ENCODE measurements around the gene DNMT3L. TPM values are rescaled to one million over a fixed set of nuclear protein-coding genes. Genes with fewer than 3 reads are reported as not detected.
"Not testable (repeated sequence)": the region's sequence is repeated elsewhere in the genome, so short reads cannot be mapped to it uniquely, and the experiment has no call there.

Gene DNMT3L
- total and polyA plus RNA-seq, 2 donors (not counting 1 experiment from before 2014, with no cell fraction given): not detected

DNA sequence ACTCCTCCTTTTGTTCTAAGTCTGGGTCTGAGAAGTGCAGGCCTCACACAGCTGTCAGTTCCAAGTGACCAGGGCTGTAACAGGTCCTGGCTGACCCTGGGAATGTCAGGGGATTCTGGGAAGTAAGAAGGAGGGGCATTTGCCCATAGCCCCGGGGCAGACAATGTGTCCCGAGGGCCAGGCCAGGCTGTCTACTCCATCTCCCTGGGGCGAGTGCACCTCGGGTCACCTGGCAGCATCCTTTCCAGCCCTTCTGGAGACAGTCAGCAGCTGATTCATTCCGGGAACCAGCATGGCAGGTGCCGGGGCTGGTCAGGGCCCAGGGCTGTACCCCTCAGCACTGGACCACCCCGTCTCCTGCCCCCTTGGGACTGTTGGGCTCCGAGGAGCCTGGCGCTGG lies 34.1 kb downstream of the DNMT3L start:
- H3K9me3 ChIP-seq (ENCODE audit: control extremely low read depth in 1 of 3, control insufficient read depth in 2 of 3, insufficient read depth in 1 of 3, low read length in 2 of 3); H3K27me3 Mint-ChIP-seq; H3K4me3 ChIP-seq (ENCODE audit: control extremely low read depth in 1 of 5, extremely low read depth in 1 of 5, insufficient read depth in 1 of 5, low read depth in 2 of 5, low read length in 4 of 5); H3K4me1 Mint-ChIP-seq; H2AFZ ChIP-seq (ENCODE audit: insufficient read depth, low read depth, low read length, poor library complexity, severe bottlenecking); H3K9me3 Mint-ChIP-seq (ENCODE audit: insufficient read depth); POLR2A ChIA-PET; H3K4me1 ChIP-seq (ENCODE audit: control insufficient read depth in 2 of 2, insufficient read depth in 2 of 2, low read length in 2 of 2); DNase-seq; H3K4me3 Mint-ChIP-seq; H3K27ac Mint-ChIP-seq; H3K27ac ChIP-seq (ENCODE audit: low read length in 2 of 2); H3K27me3 ChIP-seq (replicated peaks in 1 of 4; ENCODE audit: control extremely low read depth in 1 of 4, control insufficient read depth in 3 of 4, insufficient read depth in 4 of 4, low read length in 3 of 4); H3K4me2 ChIP-seq (replicated peaks; ENCODE audit: low read depth, low read length, poor library complexity, severe bottlenecking); H3K79me2 ChIP-seq (ENCODE audit: control insufficient read depth, insufficient read depth, low read length); H4K20me1 ChIP-seq (ENCODE audit: control insufficient read depth, insufficient read depth, low read length, poor library complexity, severe bottlenecking); CTCF ChIA-PET; intact Hi-C loops (cut with micrococcal nuclease); ATAC-seq (ENCODE audit: low read depth); H3K9ac ChIP-seq (ENCODE audit: low read length); H3K36me3 ChIP-seq (replicated peaks in 1 of 2; ENCODE audit: control extremely low read depth in 1 of 2, control insufficient read depth in 1 of 2, extremely low read depth in 1 of 2, insufficient read depth in 2 of 2, low read length in 1 of 2): not testable (repeated sequence)
- WGBS (ENCODE audit: insufficient coverage): no CpG with 5 or more reads among the region's 9 CpGs

DNA sequence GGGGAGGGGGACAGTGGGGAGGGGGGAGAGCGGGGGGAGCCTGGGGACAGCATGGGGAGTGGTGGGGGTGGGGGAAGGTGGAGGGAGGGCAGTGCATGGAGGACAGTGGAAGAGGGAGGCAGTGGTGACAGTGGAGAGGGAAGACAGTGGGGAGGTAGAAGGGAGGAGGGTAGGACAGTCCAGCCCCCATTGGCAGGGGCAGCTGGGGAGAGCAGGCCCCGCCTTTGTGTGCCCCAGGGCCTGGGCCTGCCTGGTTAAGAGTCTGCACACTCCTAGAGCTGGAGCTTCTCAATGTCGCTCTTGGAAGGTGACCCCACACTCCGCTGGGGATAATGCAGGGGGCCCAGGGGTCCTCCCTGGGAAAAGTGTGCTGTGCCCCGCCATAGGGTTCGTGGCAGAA lies 36.1 kb downstream of the DNMT3L start:
- CTCF ChIA-PET; H3K4me1 Mint-ChIP-seq; intact Hi-C loops (cut with micrococcal nuclease); H3K4me3 ChIP-seq (ENCODE audit: control extremely low read depth in 1 of 5, extremely low read depth in 1 of 5, insufficient read depth in 1 of 5, low read depth in 2 of 5, low read length in 4 of 5); H3K27me3 Mint-ChIP-seq; POLR2A ChIA-PET; H3K9me3 ChIP-seq (ENCODE audit: control extremely low read depth in 1 of 3, control insufficient read depth in 2 of 3, insufficient read depth in 1 of 3, low read length in 2 of 3); H3K9me3 Mint-ChIP-seq (ENCODE audit: insufficient read depth); H3K27ac Mint-ChIP-seq; H3K27me3 ChIP-seq (replicated peaks in 1 of 4; ENCODE audit: control extremely low read depth in 1 of 4, control insufficient read depth in 3 of 4, insufficient read depth in 4 of 4, low read length in 3 of 4); ATAC-seq (ENCODE audit: low read depth); H2AFZ ChIP-seq (ENCODE audit: insufficient read depth, low read depth, low read length, poor library complexity, severe bottlenecking); H3K79me2 ChIP-seq (ENCODE audit: control insufficient read depth, insufficient read depth, low read length); H3K9ac ChIP-seq (ENCODE audit: low read length); DNase-seq; H3K4me1 ChIP-seq (ENCODE audit: control insufficient read depth in 2 of 2, insufficient read depth in 2 of 2, low read length in 2 of 2); H3K4me2 ChIP-seq (replicated peaks; ENCODE audit: low read depth, low read length, poor library complexity, severe bottlenecking); H3K4me3 Mint-ChIP-seq; H3K36me3 ChIP-seq (replicated peaks in 1 of 2; ENCODE audit: control extremely low read depth in 1 of 2, control insufficient read depth in 1 of 2, extremely low read depth in 1 of 2, insufficient read depth in 2 of 2, low read length in 1 of 2); H3K27ac ChIP-seq (ENCODE audit: low read length in 2 of 2); H4K20me1 ChIP-seq (ENCODE audit: control insufficient read depth, insufficient read depth, low read length, poor library complexity, severe bottlenecking): not testable (repeated sequence)
- no CpG with 5 or more reads among the region's 6 CpGs for WGBS (ENCODE audit: insufficient coverage)

DNA sequence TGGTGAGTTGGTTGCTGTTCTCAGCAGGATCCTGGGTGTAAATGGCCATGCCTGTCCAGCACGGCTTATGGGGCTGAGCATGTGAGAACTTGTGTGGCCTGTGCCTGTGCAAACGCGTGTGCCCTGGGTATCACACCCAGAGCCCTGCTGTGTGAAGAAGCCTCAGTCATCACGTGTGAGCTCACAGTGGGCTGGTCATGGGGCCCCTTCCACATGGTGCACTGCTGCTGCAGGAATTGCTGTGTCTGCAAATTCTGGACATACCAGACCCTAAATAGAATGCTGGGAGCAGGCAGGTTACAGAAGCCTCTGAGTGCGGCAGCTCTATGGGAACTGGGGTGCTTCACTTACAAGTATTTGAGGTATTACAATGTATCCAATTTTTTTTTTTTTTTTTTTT lies 38.4 kb downstream of the DNMT3L start:
- H3K27me3 ChIP-seq (replicated peaks in 1 of 4; ENCODE audit: control extremely low read depth in 1 of 4, control insufficient read depth in 3 of 4, insufficient read depth in 4 of 4, low read length in 3 of 4); H3K36me3 ChIP-seq (replicated peaks in 1 of 2; ENCODE audit: control extremely low read depth in 1 of 2, control insufficient read depth in 1 of 2, extremely low read depth in 1 of 2, insufficient read depth in 2 of 2, low read length in 1 of 2); H3K4me1 Mint-ChIP-seq; intact Hi-C loops (cut with micrococcal nuclease); POLR2A ChIA-PET; H3K4me3 Mint-ChIP-seq; H3K4me3 ChIP-seq (ENCODE audit: control extremely low read depth in 1 of 5, extremely low read depth in 1 of 5, insufficient read depth in 1 of 5, low read depth in 2 of 5, low read length in 4 of 5); H3K27me3 Mint-ChIP-seq; H3K4me1 ChIP-seq (ENCODE audit: control insufficient read depth in 2 of 2, insufficient read depth in 2 of 2, low read length in 2 of 2); H3K4me2 ChIP-seq (replicated peaks; ENCODE audit: low read depth, low read length, poor library complexity, severe bottlenecking); ATAC-seq (ENCODE audit: low read depth); DNase-seq; H3K79me2 ChIP-seq (ENCODE audit: control insufficient read depth, insufficient read depth, low read length); CTCF ChIA-PET; H3K9ac ChIP-seq (ENCODE audit: low read length); H2AFZ ChIP-seq (ENCODE audit: insufficient read depth, low read depth, low read length, poor library complexity, severe bottlenecking); H3K9me3 ChIP-seq (ENCODE audit: control extremely low read depth in 1 of 3, control insufficient read depth in 2 of 3, insufficient read depth in 1 of 3, low read length in 2 of 3); H3K9me3 Mint-ChIP-seq (ENCODE audit: insufficient read depth); H4K20me1 ChIP-seq (ENCODE audit: control insufficient read depth, insufficient read depth, low read length, poor library complexity, severe bottlenecking); H3K27ac ChIP-seq (ENCODE audit: low read length in 2 of 2); H3K27ac Mint-ChIP-seq: not testable (repeated sequence)
- no CpG with 5 or more reads among the region's 5 CpGs for WGBS (ENCODE audit: insufficient coverage)

GRCh38 chr21:44220674-44221073 lies 41.0 kb downstream of the DNMT3L start:
- no CpG with 5 or more reads among the region's 18 CpGs for WGBS (ENCODE audit: insufficient coverage)
- peak; percentile 50 for ATAC-seq (ENCODE audit: low read depth)
- H3K4me1 ChIP-seq (ENCODE audit: control insufficient read depth in 2 of 2, insufficient read depth in 2 of 2, low read length in 2 of 2): not testable (repeated sequence)

More at GRCh38 chr21:44220674-44221073, 41.0 kb downstream of the DNMT3L start:
- H3K27me3 ChIP-seq (replicated peaks in 1 of 4; ENCODE audit: control extremely low read depth in 1 of 4, control insufficient read depth in 3 of 4, insufficient read depth in 4 of 4, low read length in 3 of 4); DNase-seq; H3K36me3 ChIP-seq (replicated peaks in 1 of 2; ENCODE audit: control extremely low read depth in 1 of 2, control insufficient read depth in 1 of 2, extremely low read depth in 1 of 2, insufficient read depth in 2 of 2, low read length in 1 of 2); H3K4me3 Mint-ChIP-seq; POLR2A ChIA-PET; H3K27ac ChIP-seq (ENCODE audit: low read length in 2 of 2); H4K20me1 ChIP-seq (ENCODE audit: control insufficient read depth, insufficient read depth, low read length, poor library complexity, severe bottlenecking); H3K9me3 ChIP-seq (ENCODE audit: control extremely low read depth in 1 of 3, control insufficient read depth in 2 of 3, insufficient read depth in 1 of 3, low read length in 2 of 3); H3K27me3 Mint-ChIP-seq; CTCF ChIA-PET; intact Hi-C loops (cut with micrococcal nuclease); H3K9me3 Mint-ChIP-seq (ENCODE audit: insufficient read depth); H3K9ac ChIP-seq (ENCODE audit: low read length); H3K4me3 ChIP-seq (ENCODE audit: control extremely low read depth in 1 of 5, extremely low read depth in 1 of 5, insufficient read depth in 1 of 5, low read depth in 2 of 5, low read length in 4 of 5); H2AFZ ChIP-seq (ENCODE audit: insufficient read depth, low read depth, low read length, poor library complexity, severe bottlenecking); H3K27ac Mint-ChIP-seq; H3K79me2 ChIP-seq (ENCODE audit: control insufficient read depth, insufficient read depth, low read length); H3K4me2 ChIP-seq (replicated peaks; ENCODE audit: low read depth, low read length, poor library complexity, severe bottlenecking); H3K4me1 Mint-ChIP-seq: not testable (repeated sequence)

Measured in B cell (primary cell).